Activated CD4-positive, alpha-beta memory T cell treated with anti-CD3 and anti-CD28 coated beads, Interleukin-2, amount 10 ng/mL, durations not matched to agents 7 days and 5 days (primary cell): ENCODE data around the gene SIDT2. TPM values are rescaled to one million over a fixed set of nuclear protein-coding genes. Genes with fewer than 3 reads are reported as not detected.

ENCODE experiments used
- CTCF ChIA-PET: fragments of 350-600 bp; sonication (Branson Sonifier 250); formaldehyde crosslinking; loops from one replicate; lab custom pipeline; 2021; ENCODE audit warnings: antibody characterized with exemption, inconsistent platforms; lab: Charles Lee
- POLR2A ChIA-PET: fragments of 350-600 bp; sonication (Branson Sonifier 250); formaldehyde crosslinking; loops from one replicate; lab custom pipeline; 2021; ENCODE audit warnings: antibody characterized with exemption; lab: Charles Lee
- DNase-seq: peaks from one replicate; pipeline ENCODE4 v3.0.0-alpha.2; 2020
- H3K27ac Mint-ChIP-seq: one replicate; pipeline ENCODE4 v1.8.0; 2021; ENCODE audit warnings: mild to moderate bottlenecking, mixed read lengths
- H3K27me3 Mint-ChIP-seq: one replicate; pipeline ENCODE4 v1.8.0; 2021; ENCODE audit warnings: mixed read lengths
- H3K36me3 Mint-ChIP-seq: one replicate; pipeline ENCODE4 v1.8.0; 2021; ENCODE audit warnings: low read depth, mixed read lengths
- H3K4me1 Mint-ChIP-seq: one replicate; pipeline ENCODE4 v1.8.0; 2021; ENCODE audit warnings: mixed read lengths
- H3K4me3 Mint-ChIP-seq: one replicate; pipeline ENCODE4 v1.8.0; 2021; ENCODE audit warnings: mild to moderate bottlenecking, mixed read lengths
- H3K9me3 Mint-ChIP-seq: one replicate; pipeline ENCODE4 v1.8.0; 2021; ENCODE audit warnings: mixed read lengths
- total RNA-seq, 2 experiments: library from RNA; stranded (reverse); gene quantifications; one replicate each; pipeline ENCODE4 v1.2.3, GENCODE V29; 2021

The SIDT2 gene
- total RNA-seq, 2 experiments from 2014 or later: 38.1 to 42.9 TPM

GRCh38 chr11:117223741-117224689 is 45.5 kb downstream of the SIDT2 start:
- Mint-ChIP-seq H3K4me3 (no peak overlapping the region), H3K9me3 (no peaks in the 10 kb centered on the region), H3K36me3 (peaks cover 87% of the 10 kb centered on the region), H3K27me3 (no peaks in the 10 kb centered on the region), H3K4me1 (peaks cover 22% of the 10 kb centered on the region), H3K27ac (no peak overlapping the region)
- ChIA-PET CTCF (interaction anchor here (0.6 to 9.9 kb wide), 3 partner anchors 43 to 81 kb away, joined by 3 to 95 read pairs (median 4); partner anchors contain the start of gene SIDT2), POLR2A (interaction anchor here (1.3 to 5.2 kb wide), 3 partner anchors 7 to 80 kb away, joined by 3 to 25 read pairs (median 3); partner anchors contain the start of genes PAFAH1B2, PCSK7 and RNF214)
- no peak for DNase-seq

GRCh38 chr11:117225553-117226170 is 47.1 kb downstream of the SIDT2 start:
- ChIA-PET POLR2A (interaction anchor here (1.5 to 2.4 kb wide), 4 partner anchors 23 to 102 kb away, joined by 7 to 17 read pairs (median 10); partner anchors contain the start of genes CEP164, PAFAH1B2 and SIDT2), CTCF (interaction anchor here (0.7 to 9.9 kb wide), 16 partner anchors 9 to 510 kb away, joined by 3 to 95 read pairs (median 5); partner anchors contain the start of genes CEP164, SIDT2 and ZPR1)
- H3K36me3 Mint-ChIP-seq: peaks cover 88% of the 10 kb centered on the region
- H3K9me3 Mint-ChIP-seq: no peaks in the 10 kb centered on the region
- DNase-seq: no peak
- H3K4me1 Mint-ChIP-seq: peaks cover 34% of the 10 kb centered on the region
- H3K27ac Mint-ChIP-seq: no peak overlapping the region
- no peaks in the 10 kb centered on the region for H3K27me3 Mint-ChIP-seq
- H3K4me3 Mint-ChIP-seq: no peak overlapping the region

GRCh38 chr11:117226388-117227385 is 48.1 kb downstream of the SIDT2 start:
- no peak overlapping the region for H3K4me3 Mint-ChIP-seq
- no peaks in the 10 kb centered on the region for H3K9me3 Mint-ChIP-seq
- CTCF ChIA-PET: interaction anchor here (0.7 to 9.9 kb wide), 30 partner anchors 10 to 607 kb away, joined by 3 to 95 read pairs (median 4); partner anchors contain the start of genes APOA5, CEP164, PAFAH1B2 and SIDT2
- peak; percentile 51 for DNase-seq
- H3K27me3 Mint-ChIP-seq: no peaks in the 10 kb centered on the region
- peak overlapping the region; percentile 49 for H3K27ac Mint-ChIP-seq
- H3K4me1 Mint-ChIP-seq: peaks cover 36% of the 10 kb centered on the region
- POLR2A ChIA-PET: interaction anchor here (1.0 to 2.4 kb wide), 7 partner anchors 9 to 338 kb away, joined by 3 to 17 read pairs (median 7); partner anchors contain the start of genes CEP164, PAFAH1B2 and SIDT2
- H3K36me3 Mint-ChIP-seq: peaks cover 88% of the 10 kb centered on the region

GRCh38 chr11:117228091-117228490 is 49.5 kb downstream of the SIDT2 start:
- Mint-ChIP-seq H3K27ac (peak overlapping the region; percentile 58), H3K9me3 (no peaks in the 10 kb centered on the region), H3K4me1 (peaks cover 38% of the 10 kb centered on the region), H3K4me3 (no peak overlapping the region), H3K27me3 (no peaks in the 10 kb centered on the region), H3K36me3 (peaks cover 80% of the 10 kb centered on the region)
- ChIA-PET CTCF (interaction anchor here (1.3 to 9.9 kb wide), 2 partner anchors 47 to 101 kb away, joined by 4 to 95 read pairs; partner anchors contain the start of gene SIDT2), POLR2A (interaction anchor here (2.1 kb wide), 2 partner anchors 25 to 84 kb away, joined by 7 to 9 read pairs; partner anchors contain the start of gene PAFAH1B2)
- DNase-seq: no peak

DNA sequence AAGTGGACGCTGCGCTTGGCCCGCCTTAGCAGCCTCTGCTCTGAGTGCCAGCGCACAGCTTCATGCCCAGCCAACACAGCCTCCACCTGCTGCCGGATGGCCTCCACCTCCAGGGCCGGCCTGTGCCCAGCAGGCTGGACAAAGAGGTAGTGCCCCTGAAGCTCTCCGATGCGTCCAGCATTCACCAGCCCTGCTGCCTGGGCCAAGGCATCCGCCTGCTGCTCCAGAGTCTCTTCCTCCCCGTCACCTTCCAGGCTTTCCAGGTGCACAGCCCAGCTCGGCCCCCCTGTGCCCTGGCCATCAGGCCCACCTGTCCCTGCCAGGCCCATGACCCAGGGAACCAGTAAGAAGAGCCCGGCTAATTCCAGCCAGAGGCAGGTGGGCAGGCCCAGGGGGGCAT is 50.9 kb downstream of the SIDT2 start:
- CTCF ChIA-PET: interaction anchor here (0.6 to 9.9 kb wide), 4 partner anchors 19 to 123 kb away, joined by 3 to 95 read pairs (median 12); partner anchors contain the start of genes CEP164 and SIDT2
- H3K4me3 Mint-ChIP-seq: peak overlapping the region; percentile 100
- H3K27me3 Mint-ChIP-seq: no peaks in the 10 kb centered on the region
- H3K36me3 Mint-ChIP-seq: peaks cover 68% of the 10 kb centered on the region
- H3K27ac Mint-ChIP-seq: peak overlapping the region; percentile 99
- no peak for DNase-seq
- H3K4me1 Mint-ChIP-seq: peaks cover 51% of the 10 kb centered on the region
- H3K9me3 Mint-ChIP-seq: no peaks in the 10 kb centered on the region
- POLR2A ChIA-PET: interaction anchor here (1.1 to 4.7 kb wide), 9 partner anchors 8 to 299 kb away, joined by 3 to 55 read pairs (median 25); partner anchors contain the start of genes CEP164, PAFAH1B2, SIDT2 and SIK3

- H3K36me3 Mint-ChIP-seq: peaks cover 63% of the 10 kb centered on the region
- peaks cover 52% of the 10 kb centered on the region for H3K4me1 Mint-ChIP-seq
- no peak for DNase-seq
- ChIA-PET POLR2A (interaction anchor here (0.8 to 4.7 kb wide), 15 partner anchors 9 to 1075 kb away, joined by 3 to 55 read pairs (median 7); partner anchors contain the start of genes CEP164, PAFAH1B2, SIDT2 and SIK3), CTCF (interaction anchor here (0.6 to 9.9 kb wide), 6 partner anchors 19 to 394 kb away, joined by 3 to 95 read pairs (median 5); partner anchors contain the start of genes CEP164 and SIDT2)
- H3K27ac Mint-ChIP-seq: peak overlapping the region; percentile 99
- peak overlapping the region; percentile 100 for H3K4me3 Mint-ChIP-seq
- H3K9me3 Mint-ChIP-seq: no peaks in the 10 kb centered on the region
- no peaks in the 10 kb centered on the region for H3K27me3 Mint-ChIP-seq
These were observed 51.4 kb downstream of the SIDT2 start for GRCh38 chr11:117229931-117230285.

GRCh38 chr11:117230286-117230961 is 51.9 kb downstream of the SIDT2 start:
- Mint-ChIP-seq H3K4me1 (peaks cover 52% of the 10 kb centered on the region), H3K36me3 (peaks cover 58% of the 10 kb centered on the region), H3K27ac (peak overlapping the region; percentile 99), H3K4me3 (peak overlapping the region; percentile 100), H3K9me3 (no peaks in the 10 kb centered on the region), H3K27me3 (no peaks in the 10 kb centered on the region)
- ChIA-PET CTCF (interaction anchor here (1.0 to 9.9 kb wide), 8 partner anchors 20 to 394 kb away, joined by 3 to 95 read pairs (median 6); partner anchors contain the start of genes CEP164 and SIDT2), POLR2A (interaction anchor here (0.8 to 4.7 kb wide), 18 partner anchors 9 to 1075 kb away, joined by 3 to 55 read pairs (median 5); partner anchors contain the start of genes CEP164, PAFAH1B2, SIDT2 and SIK3)
- peak; percentile 67 for DNase-seq

GRCh38 chr11:117230999-117231841 is 52.7 kb downstream of the SIDT2 start:
- CTCF ChIA-PET: interaction anchor here (0.6 to 9.9 kb wide), 11 partner anchors 10 to 1563 kb away, joined by 3 to 95 read pairs (median 4); partner anchors contain the start of genes CEP164 and SIDT2
- Mint-ChIP-seq H3K4me1 (peaks cover 52% of the 10 kb centered on the region), H3K9me3 (no peaks in the 10 kb centered on the region), H3K36me3 (peaks cover 53% of the 10 kb centered on the region), H3K27ac (peak overlapping the region; percentile 99), H3K4me3 (peak overlapping the region; percentile 100), H3K27me3 (no peaks in the 10 kb centered on the region)
- DNase-seq: peak; percentile 24
- POLR2A ChIA-PET: interaction anchor here (0.8 to 4.7 kb wide), 18 partner anchors 9 to 1168 kb away, joined by 3 to 55 read pairs (median 4); partner anchors contain the start of genes CEP164, IL10RA, PAFAH1B2 and SIDT2

DNA sequence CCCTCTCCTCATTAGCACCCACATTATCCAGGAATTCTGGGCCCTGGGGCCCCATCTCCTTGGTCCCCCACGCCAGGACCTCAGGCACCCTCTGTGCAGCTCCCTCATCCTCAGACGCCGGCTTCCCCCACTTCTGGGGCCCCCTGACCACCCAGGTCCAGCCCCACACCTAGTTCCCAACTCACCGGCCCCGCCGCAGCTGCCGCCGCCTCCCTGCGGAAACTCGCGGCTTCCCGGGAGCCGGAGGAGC is 53.2 kb downstream of the SIDT2 start, which contains the start of gene PCSK7:
Gene PCSK7, minus strand, starts transcription at position 232 of the 250 bp plus-strand sequence. CDS start 2,229 bp downstream, outside the sequence.
- Mint-ChIP-seq H3K9me3 (no peaks in the 10 kb centered on the region), H3K4me3 (peak within 1 kb of the TSS; percentile 100), H3K27ac (peak within 1 kb of the TSS; percentile 100), H3K27me3 (no peaks in the 10 kb centered on the region), H3K4me1 (peaks cover 47% of the 10 kb centered on the region), H3K36me3 (peaks cover 48% of the 10 kb centered on the region)
- peak; percentile 73 for DNase-seq
- CTCF ChIA-PET: interaction anchor here (0.9 to 9.9 kb wide), 8 partner anchors 9 to 378 kb away, joined by 3 to 95 read pairs (median 4); partner anchors contain the start of genes CEP164 and SIDT2
- POLR2A ChIA-PET: interaction anchor here (0.6 to 4.7 kb wide), 16 partner anchors 11 to 1168 kb away, joined by 3 to 55 read pairs (median 5); partner anchors contain the start of genes CEP164, IL10RA, PAFAH1B2 and SIDT2
